ENCODE measurements around the gene PTGDR.
A peak's percentile ranks its signal among the peaks of the same experiment; 100 is the strongest.

Gene PTGDR

DNA sequence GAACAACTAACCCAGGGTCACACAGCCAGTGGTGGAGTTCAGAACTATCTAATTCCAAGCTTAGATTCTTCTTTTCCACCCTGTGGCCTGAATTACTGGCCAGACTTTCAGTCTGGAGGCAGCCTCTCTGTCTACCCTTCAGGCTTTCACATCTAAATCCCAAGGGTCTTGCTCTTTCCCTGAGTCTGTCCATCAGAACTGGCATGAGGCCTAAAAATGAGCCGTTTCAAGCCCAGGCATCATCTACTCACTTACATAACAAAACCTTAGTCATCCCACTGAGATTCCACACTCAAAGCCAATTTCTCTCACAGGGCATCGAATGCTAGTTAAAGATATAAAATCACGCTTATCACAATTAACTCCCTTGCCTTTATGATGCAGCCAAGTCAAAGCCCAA, 1.3 kb upstream of the PTGDR start:
- DNase-seq, result peak; percentile 77

DNA sequence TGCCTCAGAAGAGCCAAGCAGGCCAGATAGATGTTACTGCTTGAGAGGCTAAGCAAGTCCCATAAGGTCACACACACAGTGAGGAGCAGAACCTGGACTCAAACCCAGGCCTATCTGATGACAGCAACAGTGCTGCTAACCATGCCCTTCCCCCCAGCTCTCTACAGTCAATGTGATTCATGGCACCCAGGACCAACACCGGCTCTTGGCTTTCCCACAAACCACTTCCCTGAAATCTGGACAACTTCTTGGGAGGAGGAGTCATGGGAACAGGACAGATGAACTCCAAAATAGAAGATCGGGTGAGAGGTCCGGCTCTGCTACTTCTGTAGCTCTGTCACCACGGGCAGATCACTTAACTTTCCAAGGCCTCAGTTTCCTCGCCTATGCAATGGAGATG, 716 bp upstream of the PTGDR start:
- DNase-seq, result peak; percentile 48

DNA sequence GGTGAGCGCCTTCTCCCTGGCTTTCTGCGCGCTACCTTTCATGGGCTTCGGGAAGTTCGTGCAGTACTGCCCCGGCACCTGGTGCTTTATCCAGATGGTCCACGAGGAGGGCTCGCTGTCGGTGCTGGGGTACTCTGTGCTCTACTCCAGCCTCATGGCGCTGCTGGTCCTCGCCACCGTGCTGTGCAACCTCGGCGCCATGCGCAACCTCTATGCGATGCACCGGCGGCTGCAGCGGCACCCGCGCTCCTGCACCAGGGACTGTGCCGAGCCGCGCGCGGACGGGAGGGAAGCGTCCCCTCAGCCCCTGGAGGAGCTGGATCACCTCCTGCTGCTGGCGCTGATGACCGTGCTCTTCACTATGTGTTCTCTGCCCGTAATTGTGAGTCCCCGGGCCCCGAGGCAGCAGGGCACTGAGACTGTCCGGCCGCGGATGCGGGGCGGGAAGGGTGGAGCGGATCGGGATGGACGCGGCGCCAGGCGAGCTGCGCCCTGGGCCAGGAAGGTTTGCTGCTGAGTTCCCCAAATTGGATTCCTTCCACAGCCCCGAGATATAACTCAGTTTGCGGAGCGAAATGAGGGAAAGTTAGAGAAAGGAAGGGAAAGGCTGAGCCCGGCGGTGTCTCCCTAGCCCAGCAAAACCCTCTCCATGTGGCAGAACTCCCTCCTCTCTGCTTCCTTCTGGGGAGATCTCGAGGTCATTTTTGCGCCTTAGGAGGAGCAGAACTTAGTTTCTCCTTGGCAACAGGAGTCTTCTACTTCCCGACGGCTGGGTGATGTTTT, 972 bp downstream of the PTGDR start:
- no peak for DNase-seq

DNA sequence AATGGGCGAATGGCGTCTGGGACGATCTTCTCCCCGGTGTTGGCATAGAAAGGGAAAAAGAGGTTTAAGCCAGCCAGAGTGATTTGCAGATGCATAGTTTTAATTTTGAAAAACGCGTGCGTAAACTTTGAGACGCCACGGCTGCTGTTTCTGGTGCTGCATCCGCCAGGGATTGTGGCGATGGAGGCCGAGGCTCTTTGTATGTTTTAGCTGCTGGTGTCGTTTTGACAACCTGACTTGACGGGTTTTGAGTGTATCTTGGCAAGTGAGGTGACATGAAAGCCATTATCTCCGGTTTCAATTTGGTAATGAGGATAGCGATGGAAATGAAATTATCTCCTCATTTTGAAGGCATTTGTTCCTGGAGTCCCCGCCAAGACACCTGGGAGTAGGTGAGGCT, 1.6 kb downstream of the PTGDR start:
- no peak for DNase-seq

GRCh38 chr14:52269982-52270381, 2.5 kb downstream of the PTGDR start:
- no peak for DNase-seq

GRCh38 chr14:52271538-52271937, 4.0 kb downstream of the PTGDR start:
- no peak for DNase-seq

- no peak for DNase-seq
These were observed 4.9 kb downstream of the PTGDR start for GRCh38 chr14:52272375-52272774.

GRCh38 chr14:52275372-52275771, 7.9 kb downstream of the PTGDR start:
- no peak for DNase-seq

- no peak for DNase-seq
These were observed 10.1 kb downstream of the PTGDR start for GRCh38 chr14:52277552-52277951.

DNA sequence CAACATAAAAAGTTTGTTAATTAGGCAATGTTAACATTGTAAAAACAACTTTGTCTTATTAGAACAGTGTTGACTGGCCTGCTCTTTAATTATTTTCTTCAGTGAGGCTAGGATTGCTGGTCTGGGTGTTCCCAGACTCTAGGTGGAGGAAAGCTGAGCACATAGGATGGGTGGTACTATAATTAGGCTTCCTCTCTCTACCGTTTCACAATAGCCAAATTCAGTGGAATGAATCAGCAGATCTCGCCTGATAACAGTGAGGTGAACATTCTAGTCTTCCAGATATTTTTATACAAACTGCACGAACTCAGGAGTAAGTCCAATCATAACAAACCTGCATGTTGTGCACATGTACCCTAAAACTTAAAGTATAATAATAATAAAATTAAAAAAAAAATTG, 11.9 kb downstream of the PTGDR start:
- DNase-seq, result peak; percentile 40

- no peak for DNase-seq
These were observed 15.6 kb downstream of the PTGDR start for GRCh38 chr14:52283099-52283498.

GRCh38 chr14:52286661-52287649, 19.5 kb downstream of the PTGDR start:
- DNase-seq, result no peak

GRCh38 chr14:52296378-52296777, 28.9 kb downstream of the PTGDR start:
- DNase-seq, result no peak

GRCh38 chr14:52298795-52299194, 31.3 kb downstream of the PTGDR start:
- no peak for DNase-seq

GRCh38 chr14:52299692-52300278, 32.3 kb downstream of the PTGDR start:
- DNase-seq, result peak; percentile 58

GRCh38 chr14:52303236-52303635, 35.7 kb downstream of the PTGDR start:
- no peak for DNase-seq

GRCh38 chr14:52304248-52304904, 36.9 kb downstream of the PTGDR start:
- peak; percentile 23 for DNase-seq

DNA sequence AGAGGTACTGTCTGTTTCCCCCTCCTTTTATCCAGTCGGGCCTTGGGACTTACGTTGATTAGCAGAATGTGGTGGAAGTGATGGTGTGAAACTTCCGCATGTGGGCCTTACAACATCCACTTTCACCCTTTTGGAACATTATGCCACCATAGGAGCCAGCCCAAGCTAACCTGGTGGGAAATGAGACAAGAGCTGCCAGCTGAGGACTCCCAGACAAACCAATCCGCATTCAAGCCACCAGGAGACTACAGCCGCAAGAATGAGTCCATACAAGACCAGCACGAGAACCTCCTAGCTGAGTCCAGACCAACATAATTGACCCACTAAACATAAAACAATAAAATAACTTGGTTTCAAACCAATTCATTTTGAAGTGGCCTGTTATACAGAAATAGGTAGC, 37.5 kb downstream of the PTGDR start:
- DNase-seq, result no peak

DNA sequence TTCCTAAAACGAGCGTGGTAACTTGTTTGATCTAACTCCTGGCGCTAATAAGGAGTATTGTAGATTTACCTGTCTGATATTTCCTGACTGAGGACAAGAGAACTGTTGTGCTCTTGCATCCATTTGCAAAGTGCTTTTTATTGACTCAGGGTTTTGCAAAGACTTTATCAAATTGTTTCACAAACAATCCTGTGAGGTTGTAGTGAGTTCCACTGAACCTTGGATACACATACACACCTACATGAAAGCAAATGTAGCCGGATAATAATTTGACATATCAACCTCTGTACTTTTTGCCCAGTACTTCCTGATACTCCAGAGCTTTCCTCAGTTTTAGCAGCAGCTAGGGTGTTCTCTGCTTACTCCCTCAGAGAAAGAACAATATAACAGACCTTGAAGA, 39.9 kb downstream of the PTGDR start:
- no peak for DNase-seq

DNA sequence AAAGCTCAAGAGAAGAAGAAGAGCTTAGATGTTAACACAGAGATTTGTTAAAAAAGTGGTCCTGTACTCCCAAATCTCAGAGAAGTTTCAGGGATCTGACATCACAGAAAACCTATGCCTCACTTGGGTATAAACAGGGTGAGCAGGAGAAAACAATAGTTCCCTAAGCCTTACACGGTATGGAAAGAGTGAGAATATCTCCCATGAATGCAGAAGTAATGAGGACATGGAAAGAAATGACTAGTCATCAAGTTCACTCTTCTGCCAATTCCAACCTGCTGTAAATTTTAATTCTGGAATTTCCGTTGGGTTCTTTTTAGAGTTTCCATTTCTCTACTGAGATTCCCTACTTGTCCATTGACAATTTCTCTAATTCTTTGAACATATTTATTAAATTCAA, 40.4 kb downstream of the PTGDR start:
- DNase-seq, result no peak

- DNase-seq, result no peak
These were observed 43.0 kb downstream of the PTGDR start for GRCh38 chr14:52310541-52310940.

DNA sequence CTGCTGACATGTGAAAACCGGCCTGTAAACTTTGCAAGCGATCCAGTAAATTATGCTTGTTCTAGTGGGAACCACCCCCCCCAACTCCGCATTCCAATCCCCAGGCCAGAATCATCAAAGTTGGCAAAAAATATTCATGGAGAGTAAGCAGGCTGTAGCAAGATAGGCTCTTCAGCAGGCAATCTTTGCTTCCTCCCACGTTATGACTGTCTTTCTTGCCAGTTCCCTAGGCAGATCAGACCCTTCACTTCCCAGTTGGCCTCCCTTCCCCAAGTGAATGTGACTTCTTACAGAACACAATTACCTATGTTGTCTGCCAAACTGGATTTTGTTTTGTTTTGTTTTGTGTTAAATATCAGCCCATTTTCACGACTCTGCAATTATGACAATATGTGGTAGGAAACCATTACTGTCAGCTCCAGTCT, 45.4 kb downstream of the PTGDR start:
- DNase-seq, result peak; percentile 60

DNA sequence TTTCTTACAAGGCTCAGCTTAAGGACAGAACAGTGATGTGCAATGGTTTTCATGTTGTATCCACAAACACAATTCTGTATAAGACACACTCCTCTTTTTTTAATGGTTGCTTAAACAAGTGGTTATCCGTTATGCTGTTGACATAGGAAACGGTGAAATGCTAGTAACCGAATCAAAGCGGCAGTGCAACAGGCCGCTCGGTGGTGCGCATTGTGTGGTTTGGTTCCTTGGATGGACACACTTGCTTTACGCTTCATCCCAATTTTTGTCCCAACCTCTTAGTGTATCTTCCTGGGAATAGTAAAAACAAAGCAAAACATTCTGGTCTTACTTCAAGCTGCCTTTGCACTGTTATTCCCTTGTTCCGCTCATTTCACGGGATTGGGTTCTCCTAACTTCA, 46.0 kb downstream of the PTGDR start:
- DNase-seq, result no peak
